Breast epithelium (tissue), 4 donors: ENCODE results near the gene FAM47E. TPM values are rescaled to one million over a fixed set of nuclear protein-coding genes. Genes with fewer than 3 reads are reported as not detected.

Experiments
- DNase-seq, 2 donors: peaks; one replicate each; pipeline ENCODE4 v3.0.0-alpha.2; 2019; ENCODE audit warnings: low spot score in 2 of 2
- H3K27ac ChIP-seq, 2 donors: fragments of 200-600 bp; sonication (generic) in 1 of 2; one replicate each; pipeline ENCODE4 v1.5.1; 2016 to 2019; ENCODE audit warnings: mild to moderate bottlenecking in 1 of 2
- H3K27me3 ChIP-seq, 2 donors: fragments of 200-600 bp; sonication (generic) in 1 of 2; one replicate each; pipeline versions ENCODE4 v1.5.1 to v1.6.0; 2017 to 2019; ENCODE audit warnings: control low read depth in 1 of 2, mild to moderate bottlenecking in 1 of 2
- H3K36me3 ChIP-seq: fragments of 200-600 bp; one replicate; pipeline ENCODE4 v1.5.1; 2019
- H3K4me1 ChIP-seq, 2 donors: fragments of 200-600 bp; sonication (generic); one replicate each; pipeline ENCODE4 v1.5.1; 2016 to 2019; ENCODE audit warnings: control low read depth in 1 of 2
- H3K4me3 ChIP-seq, 3 donors: fragments of 200-600 bp; sonication (generic); 1 replicate in 2 of 3; 2 replicates in 1 of 3; pipeline ENCODE4 v1.5.1; 2016 to 2019; ENCODE audit warnings: mild to moderate bottlenecking in 3 of 3, moderate library complexity in 2 of 3
- H3K9me3 ChIP-seq, 2 donors: fragments of 200-600 bp; sonication (generic) in 1 of 2; one replicate each; pipeline ENCODE4 v1.5.1; 2016 to 2019; ENCODE audit warnings: control low read depth in 1 of 2
- CTCF ChIP-seq, 3 donors: fragments of 450-650 bp; IDR thresholded peaks; one replicate each; pipeline ENCODE4 v1.5.1; 2016 to 2017; ENCODE audit warnings: antibody characterized with exemption in 3 of 3, mild to moderate bottlenecking in 3 of 3, moderate library complexity in 3 of 3
- POLR2A ChIP-seq: fragments of 450-650 bp; IDR thresholded peaks from one replicate; pipeline ENCODE4 v1.6.1; 2016; ENCODE audit warnings: antibody characterized with exemption, mild to moderate bottlenecking, moderate library complexity
- POLR2AphosphoS5 ChIP-seq, 3 donors: sonication (generic); formaldehyde crosslinking; IDR thresholded peaks; one replicate each; pipeline ENCODE4 v1.6.1; 2017; ENCODE audit warnings: antibody characterized with exemption in 3 of 3
- intact Hi-C: fragments of 100-400 bp; cut with DNase I; formaldehyde crosslinking; loops from one replicate; pipeline ENCODE4 v1.15.1; 2023; ENCODE audit warnings: low total_unique reads
- total RNA-seq, 3 donors: library from RNA; depleted of rRNA; stranded (reverse); fragments of >200 nt; gene quantifications; one replicate each; pipeline ENCODE4 v1.1.0, GENCODE V29; 2016

FAM47E gene
- total RNA-seq, 3 donors from 2014 or later: 6.1 to 17.9 (median 9.5) TPM

- H3K4me1 ChIP-seq: no peaks in the 10 kb centered on the region
- H3K27me3 ChIP-seq: no peaks in the 10 kb centered on the region
- TF ChIP-seq CTCF (IDR thresholded peaks at IDR 0.05) (no peak), POLR2AphosphoS5 (IDR thresholded peaks at IDR 0.05) (no peak), POLR2A (no peak)
- no peak overlapping the region for H3K27ac ChIP-seq
- no peak for DNase-seq
- intact Hi-C loops: no loop called here
- peaks cover 0 to 3% of the 10 kb centered on the region in 2 donors for H3K9me3 ChIP-seq
- H3K36me3 ChIP-seq: no peaks in the 10 kb centered on the region
- H3K4me3 ChIP-seq: no peak overlapping the region
Measured at GRCh38 chr4:76293772-76294171, 42.3 kb downstream of the FAM47E start.

- Histone ChIP-seq H3K4me3 (no peak overlapping the region), H3K36me3 (no peaks in the 10 kb centered on the region), H3K4me1 (no peaks in the 10 kb centered on the region), H3K9me3 (peaks cover 0 to 3% of the 10 kb centered on the region in 2 donors), H3K27ac (no peak overlapping the region), H3K27me3 (no peaks in the 10 kb centered on the region)
- intact Hi-C loops: no loop called here
- TF ChIP-seq POLR2A (no peak), POLR2AphosphoS5 (IDR thresholded peaks at IDR 0.05) (no peak), CTCF (IDR thresholded peaks at IDR 0.05) (no peak)
- no peak for DNase-seq
Measured at GRCh38 chr4:76296286-76296820, 44.8 kb downstream of the FAM47E start.

- Histone ChIP-seq H3K4me3 (no peak overlapping the region), H3K4me1 (no peaks in the 10 kb centered on the region), H3K27me3 (no peaks in the 10 kb centered on the region), H3K27ac (no peak overlapping the region), H3K9me3 (peaks cover 0 to 3% of the 10 kb centered on the region in 2 donors), H3K36me3 (no peaks in the 10 kb centered on the region)
- intact Hi-C loops: no loop called here
- TF ChIP-seq POLR2AphosphoS5 (IDR thresholded peaks at IDR 0.05) (no peak), CTCF (IDR thresholded peaks at IDR 0.05) (no peak), POLR2A (no peak)
- no peak for DNase-seq
Measured at GRCh38 chr4:76298227-76298626, 46.7 kb downstream of the FAM47E start.

- no peak for DNase-seq
- H3K36me3 ChIP-seq: no peaks in the 10 kb centered on the region
- H3K27ac ChIP-seq: no peak overlapping the region
- intact Hi-C loops: no loop called here
- peaks cover 0 to 3% of the 10 kb centered on the region in 2 donors for H3K9me3 ChIP-seq
- H3K4me3 ChIP-seq: no peak overlapping the region
- no peaks in the 10 kb centered on the region for H3K4me1 ChIP-seq
- no peak for TF ChIP-seq POLR2A
- no peak for TF ChIP-seq POLR2AphosphoS5 (IDR thresholded peaks at IDR 0.05)
- TF ChIP-seq CTCF (IDR thresholded peaks at IDR 0.05): no peak
- H3K27me3 ChIP-seq: no peaks in the 10 kb centered on the region
Measured at GRCh38 chr4:76300012-76300411, 48.5 kb downstream of the FAM47E start.

- Histone ChIP-seq H3K36me3 (no peaks in the 10 kb centered on the region), H3K4me1 (no peaks in the 10 kb centered on the region), H3K9me3 (peaks cover 0 to 3% of the 10 kb centered on the region in 2 donors), H3K27ac (peak overlapping the region; percentile 22 to 62), H3K27me3 (no peaks in the 10 kb centered on the region), H3K4me3 (no peak overlapping the region)
- no peak for TF ChIP-seq POLR2A
- no peak for TF ChIP-seq POLR2AphosphoS5 (IDR thresholded peaks at IDR 0.05)
- no peak for TF ChIP-seq CTCF (IDR thresholded peaks at IDR 0.05)
- no peak for DNase-seq
- intact Hi-C loops: no loop called here
Measured at GRCh38 chr4:76301068-76301774, 49.7 kb downstream of the FAM47E start.
